WTC11 (cell line): Measurements from ENCODE around the gene PLBD2. TPM values are rescaled to one million over a fixed set of nuclear protein-coding genes. Genes with fewer than 3 reads are reported as not detected.

Experiments
- ATAC-seq: fragments of 200-7000 bp; cut with Tn5 transposase; 2 replicates; pipeline ENCODE4 v1.10.0; 2021; ENCODE audit warnings: mild to moderate bottlenecking, moderate library complexity
- CTCF ChIA-PET: fragments of 300-600 bp; sonication (Branson Sonifier 250); formaldehyde crosslinking; loops from one replicate; lab custom pipeline; 2021; ENCODE audit warnings: antibody characterized with exemption; lab: Charles Lee
- POLR2A ChIA-PET: fragments of 350-600 bp; sonication (Branson Sonifier 250); formaldehyde crosslinking; loops from one replicate; lab custom pipeline; 2021; ENCODE audit warnings: antibody characterized with exemption; lab: Charles Lee
- DNase-seq: peaks from one replicate; pipeline ENCODE4 v3.0.0; 2021; ENCODE audit warnings: low spot score
- H3K27ac Mint-ChIP-seq: 2 replicates; pipeline ENCODE4 v1.8.0; 2021; ENCODE audit warnings: mixed read lengths
- H3K27me3 Mint-ChIP-seq: 2 replicates; pipeline ENCODE4 v1.8.0; 2021; ENCODE audit warnings: low read depth, mild to moderate bottlenecking, moderate library complexity, mixed read lengths
- H3K36me3 Mint-ChIP-seq: 2 replicates; pipeline ENCODE4 v1.8.0; 2021; ENCODE audit warnings: mixed read lengths
- H3K4me1 Mint-ChIP-seq: 2 replicates; pipeline ENCODE4 v1.8.0; 2022; ENCODE audit warnings: mixed read lengths
- H3K4me3 Mint-ChIP-seq: 2 replicates; pipeline ENCODE4 v1.8.0; 2021; ENCODE audit warnings: mild to moderate bottlenecking, moderate library complexity, mixed read lengths
- H3K9me3 Mint-ChIP-seq: 2 replicates; pipeline ENCODE4 v1.8.0; 2021; ENCODE audit warnings: mixed read lengths
- CREM ChIP-seq: sonication (generic); formaldehyde crosslinking; IDR thresholded peaks from 2 replicates; pipeline ENCODE4 v1.8.1; 2022; ENCODE audit warnings: mild to moderate bottlenecking, missing genetic modification reagents, moderate library complexity
- FOXP4 ChIP-seq: sonication (generic); formaldehyde crosslinking; IDR thresholded peaks from 2 replicates; pipeline ENCODE4 v1.8.0; 2022; ENCODE audit warnings: mild to moderate bottlenecking, missing genetic modification reagents
- PRDM15 ChIP-seq: sonication (generic); formaldehyde crosslinking; IDR thresholded peaks from 2 replicates; pipeline ENCODE4 v1.8.0; 2022; ENCODE audit warnings: missing genetic modification reagents
- SOX15 ChIP-seq: fragments of 250-450 bp; sonication (Bioruptor Pico); IDR thresholded peaks from 2 replicates; pipeline ENCODE4 v1.9.0; 2021; ENCODE audit warnings: mild to moderate bottlenecking
- STAT6 ChIP-seq: sonication (generic); formaldehyde crosslinking; conservative IDR thresholded peaks from 2 replicates; pipeline ENCODE4 v1.8.1; 2023; ENCODE audit warnings: mild to moderate bottlenecking, low read depth, missing genetic modification reagents, moderate library complexity
- TEAD1 ChIP-seq: sonication (generic); formaldehyde crosslinking; IDR thresholded peaks from 2 replicates; pipeline ENCODE4 v1.8.0; 2022; ENCODE audit warnings: mild to moderate bottlenecking, missing genetic modification reagents
- ZNF281 ChIP-seq: sonication (generic); formaldehyde crosslinking; IDR thresholded peaks from 2 replicates; pipeline ENCODE4 v1.8.0; 2023; ENCODE audit warnings: mild to moderate bottlenecking, missing genetic modification reagents
- ZNF671 ChIP-seq: fragments of 250-450 bp; sonication (Bioruptor Pico); IDR thresholded peaks from 2 replicates; pipeline ENCODE4 v1.8.0; 2021; ENCODE audit warnings: mild to moderate bottlenecking
- total RNA-seq: library from RNA; stranded (reverse); gene quantifications from 3 replicates; pipeline ENCODE4 v1.2.3, GENCODE V29; 2021

The PLBD2 gene
- total RNA-seq, 1 experiment from 2014 or later, result 34.8 TPM

- CTCF ChIA-PET, result interaction anchor here (3.8 kb wide), 1 partner anchor 12 kb away, joined by 21 read pairs; no protein-coding TSS in a partner anchor
These were observed 78.8 kb downstream of the PLBD2 start for GRCh38 chr12:113436993-113437728.

More at GRCh38 chr12:113436993-113437728, 78.8 kb downstream of the PLBD2 start:
- no peak for ATAC-seq
- Mint-ChIP-seq H3K9me3 (no peaks in the 10 kb centered on the region), H3K4me1 (peaks cover 3% of the 10 kb centered on the region; the same call in 1 of the 2 replicates), H3K27me3 (peaks cover 1% of the 10 kb centered on the region; the same call in 1 of the 2 replicates), H3K36me3 (no peaks in the 10 kb centered on the region), H3K27ac (no peak overlapping the region), H3K4me3 (no peak overlapping the region)
- no peak for TF ChIP-seq TEAD1
- TF ChIP-seq FOXP4 (CRISPR knock-in tag), result no peak
- no peak for TF ChIP-seq ZNF281
- TF ChIP-seq ZNF671, result no peak
- no peak for TF ChIP-seq CREM (CRISPR knock-in tag)
- no peak for TF ChIP-seq PRDM15 (CRISPR knock-in tag)
- no peak for TF ChIP-seq STAT6 (CRISPR knock-in tag)
- TF ChIP-seq SOX15 (CRISPR knock-in tag), result no peak
- no peak for DNase-seq
- POLR2A ChIA-PET, result no interaction called here
